HepG2 (cell line): ENCODE results near the gene SEMA5B. TPM values are rescaled to one million over a fixed set of nuclear protein-coding genes. Genes with fewer than 3 reads are reported as not detected.
A peak's percentile ranks its signal among the peaks of the same experiment; 100 is the strongest.

Source experiments
- ATM ChIP-seq: fragments of 450-650 bp; IDR thresholded peaks from 2 replicates; pipeline ENCODE4 v1.7.1; 2017; ENCODE audit warnings: mild to moderate bottlenecking, borderline replicate concordance
- CCDC6 ChIP-seq: sonication (generic); formaldehyde crosslinking; IDR thresholded peaks from 2 replicates; pipeline ENCODE4 v1.8.1; 2022; ENCODE audit warnings: mild to moderate bottlenecking, missing genetic modification reagents, moderate library complexity
- FOXO1 ChIP-seq: sonication (generic); formaldehyde crosslinking; IDR thresholded peaks from 2 replicates; pipeline ENCODE4 v1.4.0; 2020; ENCODE audit warnings: missing genetic modification reagents
- FOXP1 ChIP-seq, 2 experiments: fragments of 450-650 bp in 1 of 2; IDR thresholded peaks; 2 replicates each; pipeline ENCODE4 v1.6.1; 2017 to 2018; ENCODE audit warnings: antibody characterized with exemption in 1 of 2
- GTF3A ChIP-seq: sonication (generic); formaldehyde crosslinking; conservative IDR thresholded peaks from 2 replicates; pipeline ENCODE4 v1.4.0; 2020; ENCODE audit warnings: mild to moderate bottlenecking, missing genetic modification reagents
- HOXA3 ChIP-seq: sonication (generic); formaldehyde crosslinking; IDR thresholded peaks from 2 replicates; pipeline ENCODE4 v1.5.0; 2020; ENCODE audit warnings: missing genetic modification reagents
- SP140L ChIP-seq: sonication (generic); formaldehyde crosslinking; IDR thresholded peaks from 2 replicates; pipeline ENCODE4 v1.4.0; 2020; ENCODE audit warnings: missing genetic modification reagents, borderline replicate concordance
- TBP ChIP-seq: sonication (generic); formaldehyde crosslinking; IDR thresholded peaks from 2 replicates; pipeline ENCODE4 v1.5.0; 2020; ENCODE audit warnings: missing genetic modification reagents
- ZFY ChIP-seq: sonication (generic); formaldehyde crosslinking; IDR thresholded peaks from 2 replicates; pipeline ENCODE4 v1.4.0; 2020; ENCODE audit warnings: missing genetic modification reagents
- ZNF33B ChIP-seq: sonication (generic); formaldehyde crosslinking; IDR thresholded peaks from 2 replicates; pipeline ENCODE4 v1.5.1; 2020; ENCODE audit warnings: mild to moderate bottlenecking, missing genetic modification reagents
- ZNF367 ChIP-seq: sonication (generic); formaldehyde crosslinking; IDR thresholded peaks from 2 replicates; pipeline ENCODE4 v1.4.0; 2020; ENCODE audit warnings: missing genetic modification reagents, borderline replicate concordance
- ZNF546 ChIP-seq: sonication (generic); formaldehyde crosslinking; conservative IDR thresholded peaks from 2 replicates; pipeline ENCODE4 v1.8.1; 2023; ENCODE audit warnings: mild to moderate bottlenecking, missing genetic modification reagents
- ZNF775 ChIP-seq: sonication (generic); formaldehyde crosslinking; IDR thresholded peaks from 2 replicates; pipeline ENCODE4 v1.4.0; 2020; ENCODE audit warnings: missing genetic modification reagents, mild to moderate bottlenecking, moderate library complexity, borderline replicate concordance
- polyA plus RNA-seq, 8 experiments: library from polyadenylated mRNA; depleted of rRNA in 3 of 8; stranded (reverse) in 7 of 8; unstranded in 1 of 8; fragments of >200 nt; fragmentation: Illumina TruSeq in 4 of 8; extraction: Trizol in 4 of 8; gene quantifications; 2 replicates each; pipeline versions ENCODE4 v1.2.1 to v1.2.3, GENCODE V29; 2011 to 2016; ENCODE audit warnings: low read depth in 4 of 8, missing spikeins in 1 of 8, mixed read lengths in 1 of 8; ENCODE audit not compliant: insufficient read depth in 1 of 8
- total RNA-seq, 5 experiments: library from RNA; depleted of rRNA; stranded (reverse); fragments of >200 nt; fragmentation: Illumina TruSeq; extraction: Trizol; gene quantifications; 2 replicates each; pipeline ENCODE4 v1.2.3, GENCODE V29; 2016; ENCODE audit warnings: low read depth in 1 of 5
- TF ChIP-seq, protein P1 (sequence below): sonication (generic); formaldehyde crosslinking; IDR thresholded peaks from 2 replicates; pipeline ENCODE4 v1.5.1; 2020; ENCODE audit warnings: mild to moderate bottlenecking, missing genetic modification reagents, moderate library complexity
- TF ChIP-seq, protein P2 (sequence below), 2 experiments: fragments of 450-650 bp in 1 of 2; sonication (generic) in 1 of 2; formaldehyde crosslinking in 1 of 2; IDR thresholded peaks; 2 replicates each; pipeline versions ENCODE4 v1.6.1 to v1.8.0; 2016 to 2022; ENCODE audit warnings: antibody characterized with exemption in 1 of 2, mild to moderate bottlenecking in 1 of 2, missing genetic modification reagents in 1 of 2

The SEMA5B gene
- total and polyA plus RNA-seq, 2 of the 13 experiments (the other 11 are each of a cell fraction or from before 2014, with no cell fraction given), result not detected

GRCh38 chr3:123066896-123067688 is 39.5 kb upstream of the SEMA5B start, which contains the start of gene PDIA5 (continued):
- TF ChIP-seq, protein P1, sequence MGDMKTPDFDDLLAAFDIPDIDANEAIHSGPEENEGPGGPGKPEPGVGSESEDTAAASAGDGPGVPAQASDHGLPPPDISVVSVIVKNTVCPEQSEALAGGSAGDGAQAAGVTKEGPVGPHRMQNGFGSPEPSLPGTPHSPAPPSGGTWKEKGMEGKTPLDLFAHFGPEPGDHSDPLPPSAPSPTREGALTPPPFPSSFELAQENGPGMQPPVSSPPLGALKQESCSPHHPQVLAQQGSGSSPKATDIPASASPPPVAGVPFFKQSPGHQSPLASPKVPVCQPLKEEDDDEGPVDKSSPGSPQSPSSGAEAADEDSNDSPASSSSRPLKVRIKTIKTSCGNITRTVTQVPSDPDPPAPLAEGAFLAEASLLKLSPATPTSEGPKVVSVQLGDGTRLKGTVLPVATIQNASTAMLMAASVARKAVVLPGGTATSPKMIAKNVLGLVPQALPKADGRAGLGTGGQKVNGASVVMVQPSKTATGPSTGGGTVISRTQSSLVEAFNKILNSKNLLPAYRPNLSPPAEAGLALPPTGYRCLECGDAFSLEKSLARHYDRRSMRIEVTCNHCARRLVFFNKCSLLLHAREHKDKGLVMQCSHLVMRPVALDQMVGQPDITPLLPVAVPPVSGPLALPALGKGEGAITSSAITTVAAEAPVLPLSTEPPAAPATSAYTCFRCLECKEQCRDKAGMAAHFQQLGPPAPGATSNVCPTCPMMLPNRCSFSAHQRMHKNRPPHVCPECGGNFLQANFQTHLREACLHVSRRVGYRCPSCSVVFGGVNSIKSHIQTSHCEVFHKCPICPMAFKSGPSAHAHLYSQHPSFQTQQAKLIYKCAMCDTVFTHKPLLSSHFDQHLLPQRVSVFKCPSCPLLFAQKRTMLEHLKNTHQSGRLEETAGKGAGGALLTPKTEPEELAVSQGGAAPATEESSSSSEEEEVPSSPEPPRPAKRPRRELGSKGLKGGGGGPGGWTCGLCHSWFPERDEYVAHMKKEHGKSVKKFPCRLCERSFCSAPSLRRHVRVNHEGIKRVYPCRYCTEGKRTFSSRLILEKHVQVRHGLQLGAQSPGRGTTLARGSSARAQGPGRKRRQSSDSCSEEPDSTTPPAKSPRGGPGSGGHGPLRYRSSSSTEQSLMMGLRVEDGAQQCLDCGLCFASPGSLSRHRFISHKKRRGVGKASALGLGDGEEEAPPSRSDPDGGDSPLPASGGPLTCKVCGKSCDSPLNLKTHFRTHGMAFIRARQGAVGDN (CRISPR knock-in tag), result peak; percentile 98
- TF ChIP-seq, protein P2, sequence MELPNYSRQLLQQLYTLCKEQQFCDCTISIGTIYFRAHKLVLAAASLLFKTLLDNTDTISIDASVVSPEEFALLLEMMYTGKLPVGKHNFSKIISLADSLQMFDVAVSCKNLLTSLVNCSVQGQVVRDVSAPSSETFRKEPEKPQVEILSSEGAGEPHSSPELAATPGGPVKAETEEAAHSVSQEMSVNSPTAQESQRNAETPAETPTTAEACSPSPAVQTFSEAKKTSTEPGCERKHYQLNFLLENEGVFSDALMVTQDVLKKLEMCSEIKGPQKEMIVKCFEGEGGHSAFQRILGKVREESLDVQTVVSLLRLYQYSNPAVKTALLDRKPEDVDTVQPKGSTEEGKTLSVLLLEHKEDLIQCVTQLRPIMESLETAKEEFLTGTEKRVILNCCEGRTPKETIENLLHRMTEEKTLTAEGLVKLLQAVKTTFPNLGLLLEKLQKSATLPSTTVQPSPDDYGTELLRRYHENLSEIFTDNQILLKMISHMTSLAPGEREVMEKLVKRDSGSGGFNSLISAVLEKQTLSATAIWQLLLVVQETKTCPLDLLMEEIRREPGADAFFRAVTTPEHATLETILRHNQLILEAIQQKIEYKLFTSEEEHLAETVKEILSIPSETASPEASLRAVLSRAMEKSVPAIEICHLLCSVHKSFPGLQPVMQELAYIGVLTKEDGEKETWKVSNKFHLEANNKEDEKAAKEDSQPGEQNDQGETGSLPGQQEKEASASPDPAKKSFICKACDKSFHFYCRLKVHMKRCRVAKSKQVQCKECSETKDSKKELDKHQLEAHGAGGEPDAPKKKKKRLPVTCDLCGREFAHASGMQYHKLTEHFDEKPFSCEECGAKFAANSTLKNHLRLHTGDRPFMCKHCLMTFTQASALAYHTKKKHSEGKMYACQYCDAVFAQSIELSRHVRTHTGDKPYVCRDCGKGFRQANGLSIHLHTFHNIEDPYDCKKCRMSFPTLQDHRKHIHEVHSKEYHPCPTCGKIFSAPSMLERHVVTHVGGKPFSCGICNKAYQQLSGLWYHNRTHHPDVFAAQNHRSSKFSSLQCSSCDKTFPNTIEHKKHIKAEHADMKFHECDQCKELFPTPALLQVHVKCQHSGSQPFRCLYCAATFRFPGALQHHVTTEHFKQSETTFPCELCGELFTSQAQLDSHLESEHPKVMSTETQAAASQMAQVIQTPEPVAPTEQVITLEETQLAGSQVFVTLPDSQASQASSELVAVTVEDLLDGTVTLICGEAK (IDR thresholded peaks at IDR 0.05), result no peak
- TF ChIP-seq, protein P2 (CRISPR knock-in tag; IDR thresholded peaks at IDR 0.05), result peak; percentile 82
- TF ChIP-seq SP140L (no peak), FOXP1 (IDR thresholded peaks at IDR 0.05) (no peak), FOXP1 (CRISPR knock-in tag; IDR thresholded peaks at IDR 0.05) (no peak), GTF3A (CRISPR knock-in tag) (peak; percentile 67; the same call in 1 of the 2 replicates), ZNF546 (0 out of 2 replicates have a peak, but pooled peaks have one; percentile 29), TBP (no peak), ZFY (peak; percentile 83), CCDC6 (CRISPR knock-in tag) (peak; percentile 53; the same call in 1 of the 2 replicates), ATM (no peak), ZNF775 (CRISPR knock-in tag) (0 out of 2 replicates have a peak, but pooled peaks have one; percentile 55), HOXA3 (peak; percentile 88), FOXO1 (CRISPR knock-in tag) (no peak; the same call in 1 of the 2 replicates), ZNF33B (peak; percentile 77; the same call in 1 of the 2 replicates), ZNF367 (CRISPR knock-in tag) (no peak)
